Subcutaneous adipose tissue (tissue), 4 donors: Measurements from ENCODE around the gene DAPK1. TPM values are rescaled to one million over a fixed set of nuclear protein-coding genes. Genes with fewer than 3 reads are reported as not detected.

Experiments used
- total RNA-seq, 4 donors: library from RNA; depleted of rRNA; stranded (reverse); fragments of >200 nt; gene quantifications; one replicate each; pipeline ENCODE4 v1.1.0, GENCODE V29; 2016
- TF ChIP-seq, protein P1 (sequence below): fragments of 450-650 bp; IDR thresholded peaks from one replicate; pipeline ENCODE4 v1.5.1; 2016; ENCODE audit warnings: low read depth, mild to moderate bottlenecking, control low read depth, antibody characterized with exemption, moderate library complexity

DAPK1 gene
- total RNA-seq, 4 donors from 2014 or later = 29.5 to 63.2 (median 43.4) TPM

DNA sequence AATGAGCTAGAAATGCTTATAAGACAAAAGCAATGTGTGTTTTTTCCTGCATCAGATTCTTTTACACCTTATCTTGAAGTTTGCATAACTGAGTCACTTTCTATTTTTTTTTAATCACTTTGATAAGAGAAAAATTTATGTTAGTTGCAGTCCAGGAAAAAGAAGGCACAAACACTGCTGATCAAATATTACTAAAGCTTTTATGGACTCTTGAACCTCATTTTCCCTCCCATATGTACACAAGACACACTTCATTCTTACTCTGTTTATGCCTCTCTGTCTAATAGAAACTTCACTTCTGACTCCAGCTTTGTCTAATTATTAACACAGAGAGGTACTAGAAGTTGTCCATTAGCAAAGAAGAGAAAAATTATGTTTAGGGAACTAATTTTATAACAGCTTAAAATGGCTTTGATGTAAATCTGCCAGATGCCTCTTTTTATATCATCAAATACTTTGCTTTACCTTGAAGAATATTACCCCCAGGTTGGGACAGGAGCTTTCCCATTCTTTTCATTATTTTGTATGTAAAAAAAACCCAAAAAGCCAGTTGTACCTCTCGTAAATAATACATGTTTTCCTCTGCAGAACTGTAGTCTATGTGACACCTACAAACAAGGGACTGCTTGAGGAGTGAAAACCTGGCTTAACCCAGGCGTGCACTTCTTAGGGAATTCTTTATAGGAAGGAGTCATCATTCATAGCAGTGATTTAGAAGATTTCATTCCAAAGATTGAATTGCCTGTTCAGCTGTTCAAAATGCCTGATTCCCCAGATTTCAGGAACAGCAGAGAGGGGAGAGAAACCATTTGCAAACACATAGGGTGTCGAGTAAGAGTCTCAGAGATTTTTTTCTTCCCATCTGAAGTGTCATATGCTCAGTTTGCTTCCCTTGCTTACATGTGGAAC lies 72.6 kb downstream of the DAPK1 start:
- TF ChIP-seq, protein P1, sequence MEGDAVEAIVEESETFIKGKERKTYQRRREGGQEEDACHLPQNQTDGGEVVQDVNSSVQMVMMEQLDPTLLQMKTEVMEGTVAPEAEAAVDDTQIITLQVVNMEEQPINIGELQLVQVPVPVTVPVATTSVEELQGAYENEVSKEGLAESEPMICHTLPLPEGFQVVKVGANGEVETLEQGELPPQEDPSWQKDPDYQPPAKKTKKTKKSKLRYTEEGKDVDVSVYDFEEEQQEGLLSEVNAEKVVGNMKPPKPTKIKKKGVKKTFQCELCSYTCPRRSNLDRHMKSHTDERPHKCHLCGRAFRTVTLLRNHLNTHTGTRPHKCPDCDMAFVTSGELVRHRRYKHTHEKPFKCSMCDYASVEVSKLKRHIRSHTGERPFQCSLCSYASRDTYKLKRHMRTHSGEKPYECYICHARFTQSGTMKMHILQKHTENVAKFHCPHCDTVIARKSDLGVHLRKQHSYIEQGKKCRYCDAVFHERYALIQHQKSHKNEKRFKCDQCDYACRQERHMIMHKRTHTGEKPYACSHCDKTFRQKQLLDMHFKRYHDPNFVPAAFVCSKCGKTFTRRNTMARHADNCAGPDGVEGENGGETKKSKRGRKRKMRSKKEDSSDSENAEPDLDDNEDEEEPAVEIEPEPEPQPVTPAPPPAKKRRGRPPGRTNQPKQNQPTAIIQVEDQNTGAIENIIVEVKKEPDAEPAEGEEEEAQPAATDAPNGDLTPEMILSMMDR = no peak

- TF ChIP-seq, protein P1 = no peak
Measured at GRCh38 chr9:87572719-87573118, 75.1 kb downstream of the DAPK1 start.

GRCh38 chr9:87573841-87574342 lies 76.2 kb downstream of the DAPK1 start:
- TF ChIP-seq, protein P1 = no peak

GRCh38 chr9:87577746-87578145 lies 80.1 kb downstream of the DAPK1 start:
- TF ChIP-seq, protein P1 = no peak

GRCh38 chr9:87578625-87579024 lies 81.0 kb downstream of the DAPK1 start:
- TF ChIP-seq, protein P1 = no peak

DNA sequence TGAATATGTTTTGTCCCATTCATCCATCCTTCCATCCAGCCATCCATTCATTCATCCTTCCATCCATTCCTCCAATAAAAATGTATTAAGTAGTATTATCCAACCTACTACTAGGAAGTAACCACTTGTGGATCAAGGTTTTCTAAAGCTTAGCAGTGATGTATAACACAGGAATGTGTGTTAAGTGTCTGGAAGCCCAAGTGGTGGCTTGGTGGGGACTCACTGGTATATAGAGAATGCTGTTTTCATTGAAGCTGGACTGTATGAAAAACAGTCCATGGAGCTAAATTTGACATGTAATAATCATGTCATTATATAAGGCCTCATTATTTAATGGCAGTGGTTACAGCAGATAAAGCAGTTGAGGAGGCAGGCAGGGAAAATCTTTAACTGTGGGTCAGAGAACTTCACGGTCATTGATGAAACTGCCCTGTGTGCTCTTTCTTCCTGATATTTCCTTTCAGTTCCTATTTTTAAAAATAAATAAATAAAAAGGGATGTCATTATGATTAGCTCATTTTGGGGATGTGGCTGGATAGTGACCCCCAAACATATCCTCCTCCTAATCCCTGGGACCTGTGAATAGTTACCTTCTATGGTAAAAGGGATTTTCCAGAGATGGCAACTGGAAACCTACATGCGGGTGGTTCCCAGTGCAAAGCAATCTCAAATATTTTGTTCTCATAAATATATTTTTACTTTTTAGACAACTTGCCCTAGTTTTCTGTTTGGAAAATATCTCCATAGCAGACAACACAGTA lies 82.3 kb downstream of the DAPK1 start:
- TF ChIP-seq, protein P1 = no peak

DNA sequence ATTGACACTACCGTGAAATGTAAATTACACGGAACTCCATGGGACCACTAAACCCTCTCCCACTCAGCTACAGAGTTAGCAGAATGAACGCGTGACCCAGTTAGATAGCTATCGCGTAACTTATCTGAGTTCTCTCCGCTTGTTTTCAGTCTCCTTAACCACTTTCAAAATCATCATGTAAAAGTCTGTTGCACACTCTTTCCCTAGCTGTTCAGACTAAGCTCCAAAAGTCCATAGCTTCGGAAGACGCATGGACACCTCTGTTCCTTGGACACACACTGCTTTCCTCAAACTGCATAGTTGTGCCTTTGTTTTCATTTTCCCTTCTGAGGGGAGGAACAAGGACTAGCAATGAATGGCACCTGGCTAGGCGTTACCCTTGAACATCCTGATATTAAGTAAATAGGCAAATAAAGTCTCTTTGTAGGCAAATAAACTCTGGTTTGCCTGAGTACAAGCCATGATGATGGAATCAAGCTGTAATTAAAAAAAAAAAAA lies 83.3 kb downstream of the DAPK1 start:
- TF ChIP-seq, protein P1 = no peak
